Heart right ventricle (tissue), 16 donors: ENCODE measurements around the gene RARRES1. TPM values are rescaled to one million over a fixed set of nuclear protein-coding genes. Genes with fewer than 3 reads are reported as not detected.
A peak's percentile ranks its signal among the peaks of the same experiment; 100 is the strongest.

Experiments used
- ATAC-seq, 8 donors: fragments of 200-7000 bp; cut with Tn5 transposase; one replicate each; pipeline ENCODE4 v1.9.1; 2020; ENCODE audit warnings: mild to moderate bottlenecking in 8 of 8, moderate library complexity in 8 of 8, moderate number of reproducible peaks in 1 of 8
- DNase-seq, 2 donors: peaks; one replicate each; pipeline ENCODE4 v3.0.0-alpha.2; 2020
- H3K27ac ChIP-seq, 10 donors: fragments of 200-600 bp; sonication (generic) in 2 of 10; one replicate each; pipeline versions ENCODE4 v1.5.0 to v1.8.0; 2020 to 2022; ENCODE audit warnings: mild to moderate bottlenecking in 3 of 10
- H3K27me3 ChIP-seq, 7 donors: fragments of 200-600 bp; one replicate each; pipeline ENCODE4 v1.8.0; 2021 to 2022; ENCODE audit warnings: mild to moderate bottlenecking in 2 of 7
- H3K36me3 ChIP-seq, 9 donors: fragments of 200-600 bp; sonication (generic) in 1 of 9; one replicate each; pipeline versions ENCODE4 v1.5.0 to v1.8.0; 2020 to 2022; ENCODE audit warnings: mild to moderate bottlenecking in 2 of 9
- H3K4me1 ChIP-seq, 9 donors: fragments of 200-600 bp; sonication (generic) in 1 of 9; one replicate each; pipeline versions ENCODE4 v1.5.0 to v1.8.0; 2020 to 2022; ENCODE audit warnings: mild to moderate bottlenecking in 4 of 9
- H3K4me3 ChIP-seq, 10 donors: fragments of 200-600 bp; sonication (generic) in 2 of 10; one replicate each; pipeline versions ENCODE4 v1.5.0 to v1.8.0; 2020 to 2022; ENCODE audit warnings: mild to moderate bottlenecking in 7 of 10, moderate library complexity in 2 of 10
- H3K9me3 ChIP-seq, 11 donors: fragments of 200-600 bp in 10 of 11; sonication (generic) in 2 of 11; one replicate each; pipeline versions ENCODE4 v1.5.0 to v1.8.0; 2013 to 2022; ENCODE audit warnings: mild to moderate bottlenecking in 2 of 11, control low read depth in 1 of 11, moderate library complexity in 1 of 11
- WGBS, 2 donors: extraction: QIAGEN DNeasy Blood & Tissue Kit; methylation state at CpG; one replicate each; pipeline ENCODE4 v1.1.7; 2013; ENCODE audit warnings: inconsistent platforms in 1 of 2; 5-methylcytosine and 5-hydroxymethylcytosine counted together
- intact Hi-C, 10 donors: fragments of 100-400 bp; cut with DNase I; formaldehyde crosslinking; loops; one replicate each; pipeline versions ENCODE4 v1.11.1 to v1.14.2; 2022
- polyA plus RNA-seq, 2 donors: library from polyadenylated mRNA; stranded (reverse); fragments of 200-250 nt; gene quantifications; one replicate each; pipeline ENCODE4 v1.2.3, GENCODE V29; 2013
- total RNA-seq, 10 donors: library from RNA; stranded (reverse); fragmentation: NEBNext Ultra II Directional in 3 of 10; extraction: Animal tissue kit (Norgen Biotek cat#: 25700) in 3 of 10; gene quantifications; one replicate each; pipeline versions ENCODE4 v1.2.1 to v1.2.4, GENCODE V29; 2021 to 2023
- TF ChIP-seq, protein P1 (sequence below), 9 donors: fragments of 200-600 bp; sonication (generic) in 2 of 9; IDR thresholded peaks; one replicate each; pipeline versions ENCODE4 v1.5.0 to v1.8.0; 2021 to 2022; ENCODE audit warnings: antibody characterized with exemption in 9 of 9, mild to moderate bottlenecking in 5 of 9, moderate library complexity in 1 of 9
- donor health status: Arrhythmogenic right ventricular cardiomyopathy.
- donor health status: ischemic (EF 13 %, LVEDD 7.1; RV severe dilation, severe dysfunction).
- donor health status: healthy with polysubstance abuse.
- donor health status: DM: no; HTN: yes; CAD: no.
- donor health status: DM: no; HTN: no; CAD: no.
- donor health status: ischemic (EF 25% LVEDD 6.9; RV normal size, moderate dysfunction).
- donor health status: ischemic (EF 25% LVEDD 5.7; RV mildly dilated, moderate dysfunction).
- donor health status: healthy.
- donor health status: DM: yes; HTN: yes; CAD: no.
- donor health status: Ischemic cardiomyopathy.
- donor health status: ischemic (EF 35%, LVEDD 5.7; RV mildly dilated, moderate dysfunction).
- donor health status: nonischemic (EF 11% LVEDD 7.7; RV severe dilation, severe dysfunction).
- donor health status: DM: yes; HTN: yes; CAD: no.
- donor health status: PGD.
- donor health status: ischemic (EF 29% LVEDD 5.4; RV normal size, mild dysfunction).
- donor health status: nonischemic (EF 23%, LVEDD 6.1; RV moderate dilation, normal function).

The RARRES1 gene
- total and polyA plus RNA-seq, 12 donors: 0.32 to 99.0 (median 4.1) TPM

DNA sequence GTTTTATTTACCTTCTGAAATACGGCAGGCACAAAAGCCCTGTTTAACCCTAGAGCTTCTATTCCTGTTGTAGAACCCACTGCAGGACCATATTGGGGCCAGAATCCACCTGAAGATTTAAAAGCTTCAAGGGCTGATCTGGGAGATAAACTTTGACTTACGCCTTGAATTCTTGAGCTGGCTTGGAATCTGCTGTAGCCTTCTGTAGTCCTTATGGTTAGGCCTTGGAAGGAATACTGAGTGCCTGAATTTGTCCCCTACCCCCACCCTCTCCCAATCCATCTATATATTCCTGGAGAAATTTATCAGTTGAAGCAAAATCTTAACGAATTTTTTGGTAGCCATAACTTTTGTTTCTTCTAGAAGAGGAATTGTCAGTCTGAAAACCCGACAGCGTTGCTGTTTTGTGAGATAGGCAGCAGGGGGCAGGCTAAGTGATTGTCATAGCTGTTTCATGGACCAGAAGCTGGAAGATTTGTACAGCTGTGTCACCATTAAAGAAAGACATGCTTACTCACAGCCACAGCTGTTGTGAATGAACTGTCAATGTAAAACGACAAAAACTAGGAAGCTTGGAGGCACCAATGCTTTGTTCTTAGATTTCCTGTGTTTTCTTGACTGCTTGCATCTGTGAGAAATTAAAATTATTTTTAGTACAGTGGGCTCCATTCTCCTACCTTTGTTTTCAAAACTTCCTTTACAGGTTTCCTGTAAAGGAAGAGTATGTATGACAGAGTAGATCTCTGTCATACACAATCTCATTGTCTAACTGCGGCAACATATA is 72.6 kb downstream of the RARRES1 start:
- H3K36me3 ChIP-seq: peaks cover 0 to 98% (median 37%) of the 10 kb centered on the region in 9 donors
- DNase-seq (peak in 1 of 2 donors; percentile 58), ATAC-seq (peak in 7 of 8 donors; percentile 74 to 93 (median 85))
- peak overlapping the region in 9 of 10 donors; percentile 18 to 74 (median 46) for H3K27ac ChIP-seq
- no peak overlapping the region for H3K4me3 ChIP-seq
- intact Hi-C loops: loop anchor here in 8 of 10 donors (5.0 to 10.0 kb wide), 3 partner anchors 65 to 135 kb away; no protein-coding TSS in a partner anchor
- H3K4me1 ChIP-seq: peaks cover 0 to 19% (median 9%) of the 10 kb centered on the region in 9 donors
- TF ChIP-seq, protein P1, sequence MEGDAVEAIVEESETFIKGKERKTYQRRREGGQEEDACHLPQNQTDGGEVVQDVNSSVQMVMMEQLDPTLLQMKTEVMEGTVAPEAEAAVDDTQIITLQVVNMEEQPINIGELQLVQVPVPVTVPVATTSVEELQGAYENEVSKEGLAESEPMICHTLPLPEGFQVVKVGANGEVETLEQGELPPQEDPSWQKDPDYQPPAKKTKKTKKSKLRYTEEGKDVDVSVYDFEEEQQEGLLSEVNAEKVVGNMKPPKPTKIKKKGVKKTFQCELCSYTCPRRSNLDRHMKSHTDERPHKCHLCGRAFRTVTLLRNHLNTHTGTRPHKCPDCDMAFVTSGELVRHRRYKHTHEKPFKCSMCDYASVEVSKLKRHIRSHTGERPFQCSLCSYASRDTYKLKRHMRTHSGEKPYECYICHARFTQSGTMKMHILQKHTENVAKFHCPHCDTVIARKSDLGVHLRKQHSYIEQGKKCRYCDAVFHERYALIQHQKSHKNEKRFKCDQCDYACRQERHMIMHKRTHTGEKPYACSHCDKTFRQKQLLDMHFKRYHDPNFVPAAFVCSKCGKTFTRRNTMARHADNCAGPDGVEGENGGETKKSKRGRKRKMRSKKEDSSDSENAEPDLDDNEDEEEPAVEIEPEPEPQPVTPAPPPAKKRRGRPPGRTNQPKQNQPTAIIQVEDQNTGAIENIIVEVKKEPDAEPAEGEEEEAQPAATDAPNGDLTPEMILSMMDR (IDR thresholded peaks at IDR 0.05): peak; percentile 61 to 79 (median 70)
- no peaks in the 10 kb centered on the region for H3K27me3 ChIP-seq
- 43 to 45% methylated on average over 7 of the region's 7 CpGs for WGBS, 2 donors
- H3K9me3 ChIP-seq: no peaks in the 10 kb centered on the region

DNA sequence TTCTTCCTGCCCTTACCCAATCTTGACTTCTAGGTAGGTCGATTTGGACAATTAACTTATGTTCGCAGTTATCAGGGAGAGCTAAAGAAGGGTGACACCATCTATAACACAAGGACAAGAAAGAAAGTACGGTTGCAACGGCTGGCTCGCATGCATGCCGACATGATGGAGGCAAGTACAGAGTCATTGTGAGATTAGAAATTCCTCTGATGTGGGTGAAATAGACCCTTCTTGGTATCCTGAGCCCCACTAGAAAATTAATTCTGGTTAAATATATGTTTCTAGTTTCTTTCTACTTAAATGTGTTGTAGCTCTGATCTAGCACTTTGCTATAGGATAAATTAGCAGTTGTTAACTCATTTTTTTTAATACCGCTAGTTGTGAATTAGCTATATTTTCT is 73.4 kb downstream of the RARRES1 start:
- H3K4me1 ChIP-seq: peaks cover 0 to 19% (median 9%) of the 10 kb centered on the region in 9 donors
- intact Hi-C loops: loop anchor here in 5 of 10 donors (5.0 to 10.0 kb wide), 2 partner anchors 133 to 136 kb away; no protein-coding TSS in a partner anchor
- ATAC-seq: no peak
- 89% methylated on average over 7 of the region's 7 CpGs for WGBS, 2 donors
- no peaks in the 10 kb centered on the region for H3K9me3 ChIP-seq
- TF ChIP-seq, protein P1 (IDR thresholded peaks at IDR 0.05): no peak
- H3K27ac ChIP-seq: peak overlapping the region in 4 of 10 donors; percentile 61 to 74 (median 66)
- DNase-seq: no peak
- H3K36me3 ChIP-seq: peaks cover 0 to 98% (median 45%) of the 10 kb centered on the region in 9 donors
- H3K4me3 ChIP-seq: no peak overlapping the region
- H3K27me3 ChIP-seq: no peaks in the 10 kb centered on the region

DNA sequence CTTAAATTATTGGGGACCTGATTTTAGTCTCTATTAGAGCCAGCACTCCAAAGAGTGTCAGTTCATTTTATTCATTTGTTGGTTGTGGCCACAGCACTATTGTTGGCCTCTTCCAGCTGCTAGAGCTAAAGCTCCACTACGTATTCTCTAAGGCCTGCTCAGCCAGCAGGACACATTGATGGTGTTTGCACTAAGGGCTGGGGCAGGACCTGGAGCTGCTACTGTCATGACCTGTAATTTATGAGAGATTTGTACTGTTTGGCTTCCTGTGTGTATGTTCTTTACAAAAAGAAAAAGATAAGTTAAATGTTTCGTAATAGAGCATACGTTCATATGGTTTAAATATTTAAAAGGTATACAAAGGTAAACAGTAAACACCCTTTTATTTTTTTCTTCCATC is 79.8 kb downstream of the RARRES1 start:
- WGBS, 2 donors: 90 to 93% methylated on average over 3 of the region's 3 CpGs
- TF ChIP-seq, protein P1 (IDR thresholded peaks at IDR 0.05): no peak
- no peaks in the 10 kb centered on the region for H3K9me3 ChIP-seq
- DNase-seq (no peak), ATAC-seq (no peak)
- no peak overlapping the region for H3K4me3 ChIP-seq
- H3K4me1 ChIP-seq: peaks cover 0 to 23% (median 11%) of the 10 kb centered on the region in 9 donors
- H3K36me3 ChIP-seq: peaks cover 0 to 100% (median 44%) of the 10 kb centered on the region in 9 donors
- intact Hi-C loops: loop anchor here in 1 of 10 donors (10.0 kb wide), 1 partner anchor 142 kb away; no protein-coding TSS in a partner anchor
- H3K27ac ChIP-seq: no peak overlapping the region
- no peaks in the 10 kb centered on the region for H3K27me3 ChIP-seq

DNA sequence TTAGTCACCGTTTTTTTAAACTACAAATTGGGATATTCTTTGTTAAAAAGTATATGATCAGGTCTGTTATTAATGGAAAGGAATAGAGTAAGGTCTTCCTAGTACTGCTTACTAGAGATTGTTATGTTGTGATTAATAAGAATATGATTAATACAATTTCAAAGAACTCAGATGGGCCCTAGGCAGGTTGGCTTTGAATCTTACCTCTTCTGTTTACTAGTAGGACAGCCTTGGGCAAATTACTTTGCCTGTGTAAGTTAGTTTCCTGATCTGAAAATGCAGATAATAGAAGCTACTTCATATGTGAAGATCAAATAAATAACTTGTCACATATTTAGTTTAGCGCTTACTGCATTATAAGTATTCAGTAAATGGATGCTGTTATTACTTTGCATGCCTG is 81.1 kb downstream of the RARRES1 start:
- H3K27ac ChIP-seq: no peak overlapping the region
- H3K4me3 ChIP-seq: no peak overlapping the region
- TF ChIP-seq, protein P1 (IDR thresholded peaks at IDR 0.05): no peak
- peaks cover 0 to 100% (median 44%) of the 10 kb centered on the region in 9 donors for H3K36me3 ChIP-seq
- peaks cover 0 to 35% (median 11%) of the 10 kb centered on the region in 9 donors for H3K4me1 ChIP-seq
- no peaks in the 10 kb centered on the region for H3K27me3 ChIP-seq
- ATAC-seq (no peak), DNase-seq (no peak)
- no peaks in the 10 kb centered on the region for H3K9me3 ChIP-seq
- intact Hi-C loops: loop anchor here in 1 of 10 donors (10.0 kb wide), 1 partner anchor 144 kb away; no protein-coding TSS in a partner anchor
- 97% methylated on average over 2 of the region's 2 CpGs for WGBS, 2 donors
